Midbrain (tissue), 1 donor: ENCODE measurements around the gene FAM13C.

ENCODE experiments used
- DNase-seq: peaks from one replicate; lab custom pipeline; 2025; lab: John Stamatoyannopoulos, UW

FAM13C gene

GRCh38 chr10:59315465-59315864 lies 46.9 kb downstream of the FAM13C start:
- DNase-seq = no peak

- no peak for DNase-seq
Observed at GRCh38 chr10:59314268-59314667, 48.1 kb downstream of the FAM13C start.

DNA sequence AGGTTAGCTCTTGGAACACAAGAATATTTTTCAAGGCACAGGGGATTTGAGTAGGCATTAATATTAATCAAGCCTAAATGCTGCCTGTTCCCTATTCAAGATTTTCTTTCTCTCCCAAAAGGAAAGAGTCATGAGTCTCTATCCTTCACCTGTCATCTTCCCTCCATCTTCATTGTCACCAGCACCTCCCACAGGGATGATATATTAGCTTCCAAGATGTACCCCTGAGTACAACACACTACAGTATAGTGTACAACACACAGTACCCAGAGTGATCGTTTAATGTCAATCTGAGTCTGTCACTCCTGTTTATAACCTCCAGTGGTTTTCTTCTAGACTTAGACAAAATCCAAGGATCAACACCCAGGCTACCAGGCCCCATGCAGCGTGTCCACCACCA lies 50.1 kb downstream of the FAM13C start:
- no peak for DNase-seq

DNA sequence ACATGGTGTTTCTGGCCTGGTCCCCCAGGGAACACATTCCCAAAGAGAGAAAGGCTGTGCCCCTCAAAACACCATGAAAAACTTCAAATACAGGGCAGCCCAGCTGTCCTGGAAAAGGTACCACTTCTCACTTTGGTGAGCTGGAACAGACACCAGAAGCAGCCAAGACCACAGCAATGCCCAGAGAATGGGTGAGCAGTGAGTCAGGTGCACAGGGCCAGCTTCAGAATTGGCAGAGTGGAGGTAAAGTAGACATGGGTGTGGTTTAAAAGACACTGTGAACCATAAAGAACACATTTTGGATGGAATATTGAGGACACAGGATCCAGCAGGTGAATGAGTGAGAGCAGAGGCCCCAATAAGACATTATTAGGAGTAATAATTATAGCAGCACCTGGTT lies 51.3 kb downstream of the FAM13C start:
- no peak for DNase-seq

GRCh38 chr10:59310324-59310914 lies 51.9 kb downstream of the FAM13C start:
- DNase-seq = no peak

- no peak for DNase-seq
Observed at GRCh38 chr10:59304521-59305097, 57.7 kb downstream of the FAM13C start.

GRCh38 chr10:59303018-59303417 lies 59.3 kb downstream of the FAM13C start:
- DNase-seq = no peak

DNA sequence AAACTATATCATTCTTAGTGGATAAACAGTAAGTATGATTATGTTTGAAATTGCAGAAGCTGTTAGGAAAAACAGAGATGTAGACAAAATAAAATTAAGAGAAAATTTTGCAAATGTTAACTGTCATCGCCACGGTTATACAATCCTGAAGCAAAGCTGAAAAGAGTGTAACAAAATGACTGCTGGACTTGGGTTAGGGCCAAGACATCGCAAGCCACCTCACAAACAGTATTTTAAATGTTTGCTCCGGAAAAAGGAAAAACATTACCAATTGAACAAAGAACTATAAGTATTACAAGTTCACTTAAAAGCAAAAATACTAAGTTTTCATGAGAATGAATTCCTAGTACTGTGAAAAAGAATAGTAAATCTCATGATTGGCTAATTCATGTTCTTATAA lies 60.0 kb downstream of the FAM13C start:
- DNase-seq = no peak

- no peak for DNase-seq
Observed at GRCh38 chr10:59301067-59301754, 61.1 kb downstream of the FAM13C start.

DNA sequence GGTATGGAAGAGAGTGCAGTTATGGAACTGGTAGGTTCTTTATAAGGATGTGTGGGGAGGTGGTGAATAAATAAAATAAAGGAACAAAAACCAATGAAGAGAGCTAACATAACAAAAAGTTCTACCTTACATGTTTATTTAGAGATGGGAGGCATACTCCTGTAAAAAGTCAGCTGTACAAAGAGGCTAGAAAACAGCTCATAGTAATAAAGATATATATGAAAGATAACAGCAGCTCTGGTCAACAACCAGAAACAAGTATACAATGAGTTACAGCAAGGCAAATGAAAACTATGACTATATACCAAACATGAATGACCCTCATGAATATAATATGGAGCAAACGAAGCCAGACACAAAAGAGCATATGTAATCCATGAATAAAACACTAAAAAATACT lies 62.0 kb downstream of the FAM13C start:
- DNase-seq = no peak

DNA sequence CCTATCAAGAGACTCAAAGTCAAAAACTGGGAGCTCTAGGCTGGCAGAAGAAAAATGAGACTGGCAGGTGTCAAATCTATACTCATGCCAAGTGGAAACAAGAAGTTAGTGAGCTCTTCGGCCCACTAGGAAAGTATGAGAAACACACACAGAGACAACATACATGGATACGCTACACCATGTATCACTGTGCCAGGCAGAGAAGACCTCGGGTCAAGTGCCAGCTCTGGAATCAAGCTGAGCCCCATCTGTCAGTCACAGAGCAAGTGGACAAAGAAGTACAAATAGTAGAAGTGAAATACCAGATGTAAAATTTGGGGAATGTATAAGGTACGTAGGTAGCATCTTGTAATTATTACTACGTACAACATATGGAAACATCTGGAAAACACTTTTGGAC lies 62.4 kb downstream of the FAM13C start:
- no peak for DNase-seq

DNA sequence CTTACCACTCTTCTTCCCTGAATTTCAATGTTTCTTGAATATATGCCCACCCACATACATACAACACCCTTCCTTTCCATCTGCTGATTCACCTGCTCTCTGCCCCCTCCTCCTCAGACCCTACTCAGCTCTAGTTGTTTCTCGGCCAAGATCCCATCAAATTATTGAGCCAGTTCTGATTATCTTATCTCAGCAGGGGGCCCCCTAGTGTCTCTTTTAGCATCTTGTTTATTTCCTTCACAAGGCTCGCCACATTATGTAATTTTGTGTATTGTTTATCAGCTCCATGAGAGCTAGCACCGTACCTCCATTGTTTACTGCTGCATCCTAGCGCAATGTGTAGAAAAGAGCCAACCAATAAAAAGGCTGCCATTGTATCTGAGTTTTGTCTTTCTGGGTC lies 71.9 kb downstream of the FAM13C start:
- no peak for DNase-seq

- no peak for DNase-seq
Observed at GRCh38 chr10:59289853-59290252, 72.5 kb downstream of the FAM13C start.

- peak; percentile 82 for DNase-seq
Observed at GRCh38 chr10:59287587-59288255, 74.6 kb downstream of the FAM13C start.

DNA sequence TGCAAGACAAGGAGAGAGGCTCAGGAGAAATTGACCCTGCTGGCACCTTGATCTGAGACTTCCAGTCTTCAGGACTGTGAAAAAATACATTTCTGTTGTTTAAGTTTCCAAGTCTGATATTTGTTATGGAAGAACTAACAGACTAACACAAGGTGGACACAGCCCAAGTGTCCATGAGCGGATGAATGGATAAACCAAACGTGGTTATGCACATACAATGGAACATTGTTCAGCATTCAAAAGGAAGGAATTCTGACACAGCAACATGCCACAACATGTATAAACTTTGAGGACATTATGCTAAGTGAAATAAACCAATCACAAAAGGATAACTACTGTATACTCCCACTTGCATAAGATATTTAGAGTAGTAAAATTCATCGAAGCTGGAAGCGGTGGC lies 76.5 kb downstream of the FAM13C start:
- DNase-seq = no peak

GRCh38 chr10:59285073-59285472 lies 77.3 kb downstream of the FAM13C start:
- peak; percentile 59 for DNase-seq

DNA sequence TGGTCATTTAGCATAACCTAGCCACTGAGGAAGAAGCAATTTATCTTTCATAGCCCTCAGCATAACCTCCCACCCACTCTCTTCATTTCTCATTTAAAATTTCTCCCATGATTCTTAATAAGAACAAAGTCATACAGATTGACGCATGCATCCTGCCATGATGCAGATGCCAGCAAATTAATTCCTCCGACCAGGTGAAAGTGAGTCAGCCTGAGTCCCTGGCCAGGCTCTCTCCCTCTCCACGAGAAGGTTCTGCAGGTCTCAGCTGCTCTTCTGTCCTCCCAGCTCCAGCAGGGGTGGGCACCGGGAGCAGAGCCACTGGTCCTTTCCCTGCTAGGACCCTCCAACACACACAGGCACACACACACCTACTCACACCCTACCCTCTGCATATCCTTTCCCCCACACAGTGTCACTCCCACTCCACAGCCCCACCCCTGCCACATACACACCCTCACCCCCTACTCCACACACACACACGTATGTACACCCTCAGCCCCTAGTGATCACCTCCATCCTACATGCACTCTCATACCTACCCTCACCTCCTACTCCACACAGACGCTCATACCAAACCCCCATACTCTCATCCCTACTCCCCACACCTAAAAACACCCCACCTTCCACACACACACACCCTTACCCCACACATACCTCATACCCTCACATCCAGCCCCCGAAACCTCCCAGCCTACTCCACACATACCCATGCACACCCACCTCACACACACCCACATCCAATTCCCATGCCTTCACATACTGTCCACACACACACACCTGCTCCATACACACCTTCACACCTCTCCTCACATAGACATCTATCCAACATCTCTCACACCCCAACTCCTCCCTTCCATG lies 78.0 kb downstream of the FAM13C start:
- DNase-seq = no peak

DNA sequence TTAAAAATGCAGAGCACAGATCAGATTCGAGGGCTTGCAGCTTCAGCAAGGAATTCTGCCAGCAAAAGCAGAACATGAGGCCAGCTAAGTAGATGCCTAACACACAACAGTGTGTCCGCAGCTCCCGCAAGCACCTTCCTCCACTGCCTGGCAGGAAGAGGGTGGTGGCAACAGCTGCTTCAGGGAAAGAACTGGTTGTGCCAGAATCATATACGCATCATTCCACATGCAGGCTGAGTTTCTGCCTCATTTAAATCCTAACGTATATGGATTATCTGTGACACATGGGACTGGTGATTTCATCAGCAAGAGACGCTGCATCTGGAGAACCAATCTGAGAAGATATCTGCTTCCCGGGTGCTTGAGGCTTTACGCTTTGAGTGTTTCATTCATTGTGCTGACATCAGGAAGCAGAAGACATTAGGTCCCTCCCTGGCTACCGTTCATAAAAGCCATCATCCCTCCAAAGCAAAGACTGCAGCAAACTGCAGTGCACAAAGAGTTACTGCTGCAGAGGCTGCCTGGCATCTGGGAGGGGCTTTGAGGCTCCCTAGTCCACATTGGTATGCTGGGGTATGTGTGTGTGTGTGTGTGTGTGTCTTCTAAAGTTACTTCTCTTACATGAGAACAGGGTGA lies 78.8 kb downstream of the FAM13C start:
- no peak for DNase-seq

DNA sequence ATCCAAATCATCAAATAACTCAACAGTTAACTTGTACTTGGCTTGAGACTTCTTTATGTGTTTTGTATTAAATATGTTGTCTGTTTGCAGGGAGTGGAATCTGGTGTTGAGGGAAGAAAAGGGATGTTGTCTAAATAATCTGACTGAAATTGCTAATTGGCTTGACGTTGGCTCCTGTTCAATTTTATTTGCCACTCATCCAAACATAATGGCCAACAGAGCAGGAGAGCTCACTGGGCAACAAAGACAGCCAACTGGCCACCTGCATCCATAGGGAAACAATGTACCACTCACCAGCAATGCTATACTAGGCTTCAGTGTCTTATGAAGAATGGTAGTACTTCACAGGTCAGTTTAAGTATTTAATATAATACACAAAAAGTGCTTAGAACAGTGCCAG lies 80.5 kb downstream of the FAM13C start:
- DNase-seq = no peak

DNA sequence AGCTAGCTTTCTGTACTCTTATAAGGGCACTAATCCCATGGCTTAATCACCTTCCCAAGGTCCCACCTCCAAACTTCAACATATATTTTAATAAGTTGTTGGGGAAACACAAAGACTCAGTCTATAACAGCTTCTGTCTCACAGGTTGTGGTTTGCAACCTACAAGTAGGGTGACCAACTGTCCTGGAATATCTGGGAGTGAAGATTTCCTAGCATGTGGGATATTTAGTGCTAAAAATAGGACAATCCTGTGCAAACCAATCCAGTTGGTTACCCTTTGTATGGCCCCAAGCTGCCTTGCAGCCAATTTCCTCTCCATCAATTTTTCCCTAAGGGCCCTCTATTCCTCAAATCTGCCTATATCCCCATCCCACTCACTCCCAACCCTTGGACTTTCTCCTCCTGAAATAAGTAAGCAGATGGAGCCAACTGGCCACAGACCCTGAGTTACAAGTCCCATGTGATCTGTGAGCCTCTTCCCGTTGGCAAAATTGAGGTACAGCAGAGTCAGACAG lies 82.3 kb downstream of the FAM13C start:
- no peak for DNase-seq

GRCh38 chr10:59279476-59279875 lies 82.9 kb downstream of the FAM13C start:
- DNase-seq = no peak
